Pancreas (tissue), 10 donors: ENCODE measurements around the gene COIL. TPM values are rescaled to one million over a fixed set of nuclear protein-coding genes. Genes with fewer than 3 reads are reported as not detected.

Source experiments
- ATAC-seq, 4 donors: fragments of 200-7000 bp; cut with Tn5 transposase; one replicate each; pipeline versions ENCODE4 v1.8.0 to v1.9.1; 2020; ENCODE audit warnings: mild to moderate bottlenecking in 4 of 4, moderate library complexity in 4 of 4
- DNase-seq, 6 donors: peaks; one replicate each; pipeline ENCODE4 v3.0.0-alpha.2; 2020
- FAIRE-seq: peaks from 2 replicates; lab custom pipeline; 2012; peaks lifted over from hg19 to GRCh38; lab: Jason Lieb, UNC
- H3K27ac ChIP-seq, 4 donors: fragments of 200-600 bp; sonication (generic); 1 replicate in 3 of 4; 2 replicates in 1 of 4; pipeline versions ENCODE4 v1.5.0 to v1.8.0; 2020
- H3K27me3 ChIP-seq, 4 donors: fragments of 200-600 bp; one replicate each; pipeline ENCODE4 v1.8.0; 2021
- H3K36me3 ChIP-seq, 3 donors: fragments of 200-600 bp; sonication (generic) in 1 of 3; one replicate each; pipeline versions ENCODE4 v1.5.0 to v1.8.0; 2020 to 2021
- H3K4me1 ChIP-seq, 3 donors: fragments of 200-600 bp; one replicate each; pipeline ENCODE4 v1.8.0; 2021
- H3K4me3 ChIP-seq, 4 donors: fragments of 200-600 bp; sonication (generic) in 2 of 4; one replicate each; pipeline versions ENCODE4 v1.5.0 to v1.8.0; 2020 to 2021
- H3K9me3 ChIP-seq, 4 donors: fragments of 200-600 bp; one replicate each; pipeline ENCODE4 v1.8.0; 2021
- CTCF ChIP-seq, 4 donors: fragments of 200-600 bp; sonication (generic) in 3 of 4; IDR thresholded peaks; one replicate each; pipeline versions ENCODE4 v1.5.0 to v1.8.0; 2021; ENCODE audit warnings: antibody characterized with exemption in 4 of 4
- WGBS, 2 donors: extraction: QIAGEN DNeasy Blood & Tissue Kit; methylation state at CpG; one replicate each; pipeline ENCODE4 v1.1.7; 2013; 5-methylcytosine and 5-hydroxymethylcytosine counted together
- intact Hi-C, 3 donors: fragments of 100-400 bp; cut with DNase I; formaldehyde crosslinking; loops; one replicate each; pipeline versions ENCODE4 v1.11.1 to v1.14.2; 2022
- polyA plus RNA-seq, 2 donors: library from polyadenylated mRNA; stranded (reverse); fragments of 200-250 nt; gene quantifications; one replicate each; pipeline ENCODE4 v1.2.3, GENCODE V29; 2013
- total RNA-seq, 6 donors: library from RNA; stranded (reverse); fragmentation: NEBNext Ultra II Directional in 4 of 6; extraction: Animal tissue kit (Norgen Biotek cat#: 25700) in 4 of 6; gene quantifications; one replicate each; pipeline versions ENCODE4 v1.2.1 to v1.2.4, GENCODE V29; 2021 to 2023
- donor health status: healthy with polysubstance abuse.
- donor health status: DM: no; HTN: no; CAD: no; lungs with moderate emphysema.
- donor health status: DM: no; HTN: no; CAD: no.
- donor health status: control.
- donor health status: control.
- donor health status: Bipolar disorder and iron deficiency.
- donor health status: DM: yes; HTN: yes; CAD: no.
- donor health status: DM: no; HTN: no; CAD: no.
- donor health status: DM: no; HTN: no; CAD: no.
- donor health status: DM: yes; HTN: yes; CAD: no.

The COIL gene
- total and polyA plus RNA-seq, 8 donors = 3.6 to 8.6 (median 6.3) TPM

GRCh38 chr17:56903560-56903959 is 57.3 kb downstream of the COIL start:
- TF ChIP-seq CTCF (IDR thresholded peaks at IDR 0.05) = no peak
- no peaks in the 10 kb centered on the region for H3K9me3 ChIP-seq
- 89 to 98% methylated on average over 5 of the region's 5 CpGs for WGBS, 2 donors
- no peaks in the 10 kb centered on the region for H3K27me3 ChIP-seq
- ATAC-seq (no peak), DNase-seq (no peak), FAIRE-seq (no peak)
- no peak overlapping the region for H3K4me3 ChIP-seq
- intact Hi-C loops = no loop called here
- no peaks in the 10 kb centered on the region for H3K4me1 ChIP-seq
- H3K27ac ChIP-seq = no peak overlapping the region
- peaks cover 4 to 61% (median 11%) of the 10 kb centered on the region in 3 donors for H3K36me3 ChIP-seq

GRCh38 chr17:56902348-56902747 is 58.5 kb downstream of the COIL start:
- H3K9me3 ChIP-seq = no peaks in the 10 kb centered on the region
- TF ChIP-seq CTCF (IDR thresholded peaks at IDR 0.05) = no peak
- H3K4me3 ChIP-seq = no peak overlapping the region
- peaks cover 4 to 61% (median 11%) of the 10 kb centered on the region in 3 donors for H3K36me3 ChIP-seq
- ATAC-seq (no peak), DNase-seq (no peak), FAIRE-seq (no peak)
- intact Hi-C loops = no loop called here
- WGBS, 2 donors = 92 to 99% methylated on average over 4 of the region's 4 CpGs
- H3K4me1 ChIP-seq = no peaks in the 10 kb centered on the region
- H3K27ac ChIP-seq = no peak overlapping the region
- no peaks in the 10 kb centered on the region for H3K27me3 ChIP-seq

GRCh38 chr17:56899403-56899802 is 61.4 kb downstream of the COIL start:
- no peak for FAIRE-seq

GRCh38 chr17:56898874-56899273 is 62.0 kb downstream of the COIL start:
- intact Hi-C loops = no loop called here
- no peak for FAIRE-seq
- H3K4me1 ChIP-seq = no peaks in the 10 kb centered on the region

More at GRCh38 chr17:56899403-56899802, 61.4 kb downstream of the COIL start:
- Histone ChIP-seq H3K4me3 (no peak overlapping the region), H3K4me1 (no peaks in the 10 kb centered on the region), H3K27me3 (no peaks in the 10 kb centered on the region), H3K9me3 (no peaks in the 10 kb centered on the region), H3K27ac (no peak overlapping the region), H3K36me3 (peaks cover 4 to 59% (median 25%) of the 10 kb centered on the region in 3 donors)
- DNase-seq (no peak), ATAC-seq (no peak)
- TF ChIP-seq CTCF (IDR thresholded peaks at IDR 0.05) = no peak
- intact Hi-C loops = no loop called here
- WGBS, 2 donors = 84 to 87% methylated on average over 7 of the region's 7 CpGs

More at GRCh38 chr17:56898874-56899273, 62.0 kb downstream of the COIL start:
- Histone ChIP-seq H3K27ac (no peak overlapping the region), H3K36me3 (peaks cover 6 to 59% (median 26%) of the 10 kb centered on the region in 3 donors), H3K9me3 (no peaks in the 10 kb centered on the region), H3K4me3 (no peak overlapping the region), H3K27me3 (no peaks in the 10 kb centered on the region)
- ATAC-seq (no peak), DNase-seq (no peak)
- TF ChIP-seq CTCF (IDR thresholded peaks at IDR 0.05) = no peak
- WGBS, 2 donors = 73 to 84% methylated on average over 9 of the region's 9 CpGs
